Muscle layer of colon (tissue), 2 donors: ENCODE data around the gene TAS1R3.

Experiments used
- H3K27ac ChIP-seq: one replicate; pipeline ENCODE4 v1.7.0; 2013; ENCODE audit warnings: low read depth, mild to moderate bottlenecking, low read length, moderate library complexity
- H3K27me3 ChIP-seq, 2 donors: one replicate each; pipeline ENCODE4 v1.7.0; 2013; ENCODE audit warnings: low read length in 2 of 2, mild to moderate bottlenecking in 2 of 2; ENCODE audit not compliant: insufficient read depth in 2 of 2, control insufficient read depth in 1 of 2
- H3K36me3 ChIP-seq: one replicate; pipeline ENCODE4 v1.7.0; 2013; ENCODE audit warnings: mild to moderate bottlenecking, low read length; ENCODE audit not compliant: insufficient read depth
- H3K4me1 ChIP-seq: one replicate; pipeline ENCODE4 v1.7.0; 2013; ENCODE audit warnings: mild to moderate bottlenecking, low read length; ENCODE audit not compliant: insufficient read depth
- H3K4me3 ChIP-seq, 2 donors: one replicate each; pipeline ENCODE4 v1.7.0; 2013; ENCODE audit warnings: low read length in 2 of 2, low read depth in 1 of 2, mild to moderate bottlenecking in 1 of 2, moderate library complexity in 1 of 2
- H3K9ac ChIP-seq: one replicate; pipeline ENCODE4 v1.7.0; 2013; ENCODE audit warnings: low read length
- H3K9me3 ChIP-seq: one replicate; pipeline ENCODE4 v1.7.0; 2013; ENCODE audit warnings: mild to moderate bottlenecking, low read length
- donor health status: abdominal sarcoma.
- donor health status: Adenocarcinoma of cecum.

TAS1R3 gene

DNA sequence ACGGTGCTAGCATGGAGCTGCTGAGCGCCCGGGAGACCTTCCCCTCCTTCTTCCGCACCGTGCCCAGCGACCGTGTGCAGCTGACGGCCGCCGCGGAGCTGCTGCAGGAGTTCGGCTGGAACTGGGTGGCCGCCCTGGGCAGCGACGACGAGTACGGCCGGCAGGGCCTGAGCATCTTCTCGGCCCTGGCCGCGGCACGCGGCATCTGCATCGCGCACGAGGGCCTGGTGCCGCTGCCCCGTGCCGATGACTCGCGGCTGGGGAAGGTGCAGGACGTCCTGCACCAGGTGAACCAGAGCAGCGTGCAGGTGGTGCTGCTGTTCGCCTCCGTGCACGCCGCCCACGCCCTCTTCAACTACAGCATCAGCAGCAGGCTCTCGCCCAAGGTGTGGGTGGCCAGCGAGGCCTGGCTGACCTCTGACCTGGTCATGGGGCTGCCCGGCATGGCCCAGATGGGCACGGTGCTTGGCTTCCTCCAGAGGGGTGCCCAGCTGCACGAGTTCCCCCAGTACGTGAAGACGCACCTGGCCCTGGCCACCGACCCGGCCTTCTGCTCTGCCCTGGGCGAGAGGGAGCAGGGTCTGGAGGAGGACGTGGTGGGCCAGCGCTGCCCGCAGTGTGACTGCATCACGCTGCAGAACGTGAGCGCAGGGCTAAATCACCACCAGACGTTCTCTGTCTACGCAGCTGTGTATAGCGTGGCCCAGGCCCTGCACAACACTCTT is 1.1 kb downstream of the TAS1R3 start:
- H3K4me1 ChIP-seq = no peaks in the 10 kb centered on the region
- H3K4me3 ChIP-seq = no peak overlapping the region
- H3K9me3 ChIP-seq = no peaks in the 10 kb centered on the region
- peaks cover 0 to 8% of the 10 kb centered on the region in 2 donors for H3K27me3 ChIP-seq
- H3K9ac ChIP-seq = no peak overlapping the region
- no peaks in the 10 kb centered on the region for H3K36me3 ChIP-seq
- H3K27ac ChIP-seq = no peak overlapping the region

DNA sequence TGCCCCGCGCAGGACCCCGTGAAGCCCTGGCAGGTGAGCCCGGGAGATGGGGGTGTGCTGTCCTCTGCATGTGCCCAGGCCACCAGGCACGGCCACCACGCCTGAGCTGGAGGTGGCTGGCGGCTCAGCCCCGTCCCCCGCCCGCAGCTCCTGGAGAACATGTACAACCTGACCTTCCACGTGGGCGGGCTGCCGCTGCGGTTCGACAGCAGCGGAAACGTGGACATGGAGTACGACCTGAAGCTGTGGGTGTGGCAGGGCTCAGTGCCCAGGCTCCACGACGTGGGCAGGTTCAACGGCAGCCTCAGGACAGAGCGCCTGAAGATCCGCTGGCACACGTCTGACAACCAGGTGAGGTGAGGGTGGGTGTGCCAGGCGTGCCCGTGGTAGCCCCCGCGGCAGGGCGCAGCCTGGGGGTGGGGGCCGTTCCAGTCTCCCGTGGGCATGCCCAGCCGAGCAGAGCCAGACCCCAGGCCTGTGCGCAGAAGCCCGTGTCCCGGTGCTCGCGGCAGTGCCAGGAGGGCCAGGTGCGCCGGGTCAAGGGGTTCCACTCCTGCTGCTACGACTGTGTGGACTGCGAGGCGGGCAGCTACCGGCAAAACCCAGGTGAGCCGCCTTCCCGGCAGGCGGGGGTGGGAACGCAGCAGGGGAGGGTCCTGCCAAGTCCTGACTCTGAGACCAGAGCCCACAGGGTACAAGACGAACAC is 1.8 kb downstream of the TAS1R3 start:
- no peak overlapping the region for H3K9ac ChIP-seq
- H3K27ac ChIP-seq = no peak overlapping the region
- H3K4me3 ChIP-seq = no peak overlapping the region
- H3K36me3 ChIP-seq = no peaks in the 10 kb centered on the region
- no peaks in the 10 kb centered on the region for H3K4me1 ChIP-seq
- peaks cover 0 to 8% of the 10 kb centered on the region in 2 donors for H3K27me3 ChIP-seq
- H3K9me3 ChIP-seq = no peaks in the 10 kb centered on the region

DNA sequence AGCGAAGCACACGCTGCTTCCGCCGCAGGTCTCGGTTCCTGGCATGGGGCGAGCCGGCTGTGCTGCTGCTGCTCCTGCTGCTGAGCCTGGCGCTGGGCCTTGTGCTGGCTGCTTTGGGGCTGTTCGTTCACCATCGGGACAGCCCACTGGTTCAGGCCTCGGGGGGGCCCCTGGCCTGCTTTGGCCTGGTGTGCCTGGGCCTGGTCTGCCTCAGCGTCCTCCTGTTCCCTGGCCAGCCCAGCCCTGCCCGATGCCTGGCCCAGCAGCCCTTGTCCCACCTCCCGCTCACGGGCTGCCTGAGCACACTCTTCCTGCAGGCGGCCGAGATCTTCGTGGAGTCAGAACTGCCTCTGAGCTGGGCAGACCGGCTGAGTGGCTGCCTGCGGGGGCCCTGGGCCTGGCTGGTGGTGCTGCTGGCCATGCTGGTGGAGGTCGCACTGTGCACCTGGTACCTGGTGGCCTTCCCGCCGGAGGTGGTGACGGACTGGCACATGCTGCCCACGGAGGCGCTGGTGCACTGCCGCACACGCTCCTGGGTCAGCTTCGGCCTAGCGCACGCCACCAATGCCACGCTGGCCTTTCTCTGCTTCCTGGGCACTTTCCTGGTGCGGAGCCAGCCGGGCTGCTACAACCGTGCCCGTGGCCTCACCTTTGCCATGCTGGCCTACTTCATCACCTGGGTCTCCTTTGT is 2.6 kb downstream of the TAS1R3 start:
- H3K4me1 ChIP-seq = no peaks in the 10 kb centered on the region
- peaks cover under 1% of the 10 kb centered on the region for H3K36me3 ChIP-seq
- no peak overlapping the region for H3K4me3 ChIP-seq
- no peak overlapping the region for H3K27ac ChIP-seq
- H3K9me3 ChIP-seq = no peaks in the 10 kb centered on the region
- H3K9ac ChIP-seq = no peak overlapping the region
- peaks cover 0 to 8% of the 10 kb centered on the region in 2 donors for H3K27me3 ChIP-seq

- peaks cover 0 to 8% of the 10 kb centered on the region in 2 donors for H3K27me3 ChIP-seq
- no peaks in the 10 kb centered on the region for H3K4me1 ChIP-seq
- H3K4me3 ChIP-seq = no peak overlapping the region
- H3K36me3 ChIP-seq = peaks cover 5% of the 10 kb centered on the region
- H3K27ac ChIP-seq = no peak overlapping the region
- no peak overlapping the region for H3K9ac ChIP-seq
- no peaks in the 10 kb centered on the region for H3K9me3 ChIP-seq
Measured at GRCh38 chr1:1334835-1335234, 3.8 kb downstream of the TAS1R3 start.

- Histone ChIP-seq H3K4me1 (no peaks in the 10 kb centered on the region), H3K27me3 (peaks cover 0 to 8% of the 10 kb centered on the region in 2 donors), H3K27ac (no peak overlapping the region)
Measured at GRCh38 chr1:1335283-1335682, 4.2 kb downstream of the TAS1R3 start.

DNA sequence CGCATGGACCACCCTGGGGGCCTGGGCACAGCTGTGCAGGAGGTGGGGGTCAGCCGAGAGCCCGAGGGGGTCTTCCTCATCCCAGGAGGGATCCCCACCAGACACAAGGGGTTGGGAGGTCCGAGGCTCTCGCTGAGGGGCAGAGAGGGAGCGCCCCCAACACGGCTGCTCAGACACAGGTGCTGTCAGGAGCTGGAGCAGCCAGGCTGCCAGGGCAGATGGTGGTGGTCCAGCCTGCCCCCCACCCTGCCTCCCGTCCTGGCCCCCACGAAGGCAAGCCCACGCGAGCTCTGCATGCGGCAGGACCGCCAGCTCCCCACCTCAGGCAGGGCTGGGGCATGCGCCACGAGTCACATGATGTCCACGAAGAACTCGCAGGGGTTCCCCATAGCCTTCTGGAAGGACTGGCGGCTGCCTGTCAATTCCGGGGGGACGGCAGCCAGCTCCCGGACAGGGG is 4.7 kb downstream of the TAS1R3 start:
- peaks cover 12% of the 10 kb centered on the region for H3K36me3 ChIP-seq
- H3K9ac ChIP-seq = no peak overlapping the region
- no peaks in the 10 kb centered on the region for H3K9me3 ChIP-seq

More at GRCh38 chr1:1335283-1335682, 4.2 kb downstream of the TAS1R3 start:
- Histone ChIP-seq H3K36me3 (peaks cover 7% of the 10 kb centered on the region), H3K9me3 (no peaks in the 10 kb centered on the region), H3K9ac (no peak overlapping the region), H3K4me3 (no peak overlapping the region)

DNA sequence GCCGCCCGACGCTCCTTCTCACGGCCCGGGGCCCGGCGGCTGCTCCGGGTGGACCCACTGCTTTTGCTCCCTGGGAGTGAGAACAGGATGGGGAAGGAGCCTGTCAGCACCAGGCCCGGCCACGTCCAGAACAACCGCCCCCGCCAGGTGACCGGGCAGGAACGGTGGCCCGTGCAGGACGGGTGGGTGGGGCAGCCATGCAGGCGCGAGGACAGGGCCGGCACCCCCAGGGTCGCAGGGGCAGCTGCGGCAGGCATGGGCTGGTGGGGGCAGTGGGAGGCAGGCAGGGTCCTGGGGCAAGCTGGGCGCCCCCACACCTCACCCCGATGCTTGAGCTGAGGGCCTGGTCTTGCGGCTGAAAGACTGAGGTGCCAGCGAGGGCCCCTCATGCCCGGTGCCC is 5.4 kb downstream of the TAS1R3 start:
- H3K4me3 ChIP-seq = no peak overlapping the region
- no peaks in the 10 kb centered on the region for H3K9me3 ChIP-seq
- H3K4me1 ChIP-seq = no peaks in the 10 kb centered on the region
- H3K9ac ChIP-seq = no peak overlapping the region
- H3K27ac ChIP-seq = no peak overlapping the region
- no peaks in the 10 kb centered on the region for H3K27me3 ChIP-seq
- H3K36me3 ChIP-seq = peaks cover 19% of the 10 kb centered on the region

More for the DNA sequence above, 4.7 kb downstream of the TAS1R3 start:
- H3K4me1 ChIP-seq = no peaks in the 10 kb centered on the region
- H3K4me3 ChIP-seq = no peak overlapping the region
- peaks cover 0 to 6% of the 10 kb centered on the region in 2 donors for H3K27me3 ChIP-seq
- H3K27ac ChIP-seq = no peak overlapping the region

- no peaks in the 10 kb centered on the region for H3K4me1 ChIP-seq
- peaks cover 22% of the 10 kb centered on the region for H3K36me3 ChIP-seq
- H3K4me3 ChIP-seq = no peak overlapping the region
- no peaks in the 10 kb centered on the region for H3K9me3 ChIP-seq
- no peaks in the 10 kb centered on the region for H3K27me3 ChIP-seq
- no peak overlapping the region for H3K27ac ChIP-seq
- H3K9ac ChIP-seq = no peak overlapping the region
Measured at GRCh38 chr1:1336931-1337792, 6.1 kb downstream of the TAS1R3 start.

GRCh38 chr1:1337793-1338147 is 6.7 kb downstream of the TAS1R3 start:
- Histone ChIP-seq H3K27me3 (no peaks in the 10 kb centered on the region), H3K9ac (no peak overlapping the region), H3K36me3 (peaks cover 22% of the 10 kb centered on the region), H3K9me3 (no peaks in the 10 kb centered on the region), H3K4me1 (no peaks in the 10 kb centered on the region), H3K27ac (no peak overlapping the region), H3K4me3 (no peak overlapping the region)

DNA sequence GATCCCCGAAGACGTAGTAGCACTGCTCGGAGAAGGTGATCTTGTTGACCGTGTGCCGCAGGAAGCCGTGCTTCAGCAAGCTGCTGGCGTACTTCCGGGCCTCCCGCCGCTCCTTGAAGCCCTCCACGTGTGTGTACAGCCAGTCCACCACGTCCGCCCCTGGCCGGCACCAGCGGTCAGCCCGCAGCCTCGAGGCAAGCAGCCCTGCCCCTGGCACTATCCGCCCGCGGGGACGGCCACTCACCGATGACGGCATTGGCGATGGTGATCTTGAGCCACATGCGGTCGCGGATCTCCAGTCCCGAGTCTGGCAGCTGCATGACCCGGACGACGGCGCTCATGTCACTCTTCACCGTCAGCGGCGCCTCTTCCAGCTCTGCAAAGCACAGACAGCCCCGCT is 7.2 kb downstream of the TAS1R3 start:
- Histone ChIP-seq H3K4me3 (no peak overlapping the region), H3K4me1 (no peaks in the 10 kb centered on the region), H3K9ac (no peak overlapping the region), H3K36me3 (peaks cover 22% of the 10 kb centered on the region), H3K27me3 (no peaks in the 10 kb centered on the region), H3K27ac (no peak overlapping the region), H3K9me3 (no peaks in the 10 kb centered on the region)

GRCh38 chr1:1340185-1340584 is 9.1 kb downstream of the TAS1R3 start:
- Histone ChIP-seq H3K9ac (no peak overlapping the region), H3K36me3 (peaks cover 22% of the 10 kb centered on the region)

More at GRCh38 chr1:1340185-1340584, 9.1 kb downstream of the TAS1R3 start:
- no peaks in the 10 kb centered on the region for H3K4me1 ChIP-seq
- no peak overlapping the region for H3K27ac ChIP-seq
- H3K27me3 ChIP-seq = no peaks in the 10 kb centered on the region
- H3K4me3 ChIP-seq = no peak overlapping the region
- H3K9me3 ChIP-seq = no peaks in the 10 kb centered on the region
